HCT116 (cell line): ENCODE measurements around the gene CRIM1. TPM values are rescaled to one million over a fixed set of nuclear protein-coding genes. Genes with fewer than 3 reads are reported as not detected.
A peak's percentile ranks its signal among the peaks of the same experiment; 100 is the strongest.

Source experiments
- ATAC-seq: fragments of 200-7000 bp; cut with Tn5 transposase; 2 replicates; pipeline ENCODE4 v1.9.1; 2020; ENCODE audit warnings: mild to moderate bottlenecking, moderate library complexity
- BruUV-seq: library from RNA; stranded (reverse); fragments of 400-500 nt; replicated peaks from 2 replicates; lab custom pipeline; 2021; lab: Mats Ljungman, UMichigan
- CTCF ChIA-PET: fragments of 300-600 bp; sonication (Branson Sonifier 250); formaldehyde crosslinking; loops from one replicate; lab custom pipeline; 2021; ENCODE audit warnings: antibody characterized with exemption; lab: Charles Lee
- POLR2A ChIA-PET: fragments of 300-600, 350-600 bp; sonication (Branson Sonifier 250); formaldehyde crosslinking; loops from one replicate; lab custom pipeline; 2021; ENCODE audit warnings: antibody characterized with exemption; lab: Charles Lee
- RAD21 ChIA-PET, 2 experiments: fragments of 300-600 bp; sonication (Branson Sonifier 250); formaldehyde crosslinking; loops; one replicate each; lab custom pipeline; 2023; ENCODE audit warnings: low total read pairs in 2 of 2; ENCODE audit not compliant: uncharacterized antibody in 2 of 2, unreplicated experiment in 2 of 2, low non-redundant PET in 1 of 2; lab: Charles Lee
- DNase-seq: peaks from one replicate; pipeline ENCODE4 v3.0.0-alpha.2; 2010; ENCODE audit warnings: low read depth, low spot score
- H2AFZ ChIP-seq: fragments of 200-600 bp; shearing (Covaris generic), sonication (generic); 2 replicates; pipeline ENCODE4 v1.6.1; 2017; ENCODE audit warnings: low read depth, mixed run types, mixed read lengths, antibody characterized with exemption, low read length; ENCODE audit not compliant: poor library complexity, severe bottlenecking
- H3K27ac ChIP-seq: 2 replicates; pipeline ENCODE4 v1.5.1; 2012; ENCODE audit warnings: low read depth, low read length
- H3K27me3 ChIP-seq: fragments of 200-600 bp; sonication (generic); 2 replicates; pipeline ENCODE4 v1.6.1; 2016; ENCODE audit warnings: mixed run types, low read length, mixed read lengths; ENCODE audit not compliant: insufficient read depth
- H3K36me3 ChIP-seq, 2 experiments: fragments of 200-500 bp in 1 of 2; fragments of 200-600 bp in 1 of 2; sonication (Bioruptor generic) in 1 of 2; sonication (generic) in 1 of 2; 2 replicates each; pipeline versions ENCODE4 v1.5.1 to v1.6.1; 2014 to 2016; ENCODE audit warnings: low read length in 2 of 2, inconsistent platforms in 1 of 2, mixed read lengths in 1 of 2, mixed run types in 1 of 2; ENCODE audit not compliant: insufficient read depth in 2 of 2, control insufficient read depth in 1 of 2
- H3K4me1 ChIP-seq, 2 experiments: fragments of 200-600 bp in 1 of 2; sonication (generic) in 1 of 2; 2 replicates each; pipeline versions ENCODE4 v1.5.1 to v1.6.1; 2012 to 2017; ENCODE audit warnings: low read length in 2 of 2, inconsistent platforms in 1 of 2, mild to moderate bottlenecking in 1 of 2, mixed read lengths in 1 of 2, mixed run types in 1 of 2, moderate library complexity in 1 of 2; ENCODE audit not compliant: insufficient read depth in 2 of 2, control insufficient read depth in 1 of 2
- H3K4me2 ChIP-seq: fragments of 200-600 bp; sonication (generic); 2 replicates; pipeline ENCODE4 v1.6.1; 2017; ENCODE audit warnings: mixed run types, low read length, mixed read lengths
- H3K4me3 ChIP-seq, 2 experiments: fragments of 200-600 bp in 1 of 2; sonication (generic) in 1 of 2; replicated peaks in 1 of 2; 2 replicates each; pipeline ENCODE4 v1.5.1; 2011 to 2016; ENCODE audit warnings: low read length in 2 of 2, control low read depth in 1 of 2, low read depth in 1 of 2, mild to moderate bottlenecking in 1 of 2, mixed read lengths in 1 of 2, mixed run types in 1 of 2
- H3K79me2 ChIP-seq: fragments of 200-600 bp; sonication (generic); 2 replicates; pipeline ENCODE4 v1.6.1; 2017; ENCODE audit warnings: mild to moderate bottlenecking, mixed run types, low read length, moderate library complexity, mixed read lengths; ENCODE audit not compliant: insufficient read depth
- H3K9ac ChIP-seq: fragments of 200-600 bp; sonication (generic); 2 replicates; pipeline ENCODE4 v1.6.1; 2016; ENCODE audit warnings: low read length, mixed read lengths
- H3K9me2 ChIP-seq: fragments of 200-600 bp; sonication (generic), shearing (Covaris generic); 2 replicates; pipeline ENCODE4 v1.6.1; 2017; ENCODE audit warnings: mixed run types, mild to moderate bottlenecking, moderate library complexity; ENCODE audit not compliant: insufficient read depth
- H3K9me3 ChIP-seq, 2 experiments: fragments of 200-500 bp in 1 of 2; fragments of 200-600 bp in 1 of 2; sonication (Bioruptor generic) in 1 of 2; sonication (generic) in 1 of 2; 2 replicates each; pipeline ENCODE4 v1.6.1; 2014 to 2017; ENCODE audit warnings: low read length in 2 of 2, mixed read lengths in 2 of 2, inconsistent platforms in 1 of 2, low read depth in 1 of 2, mild to moderate bottlenecking in 1 of 2, mixed run types in 1 of 2, moderate library complexity in 1 of 2; ENCODE audit not compliant: control insufficient read depth in 1 of 2, insufficient read depth in 1 of 2
- H4K20me1 ChIP-seq: fragments of 200-600 bp; sonication (generic), shearing (Covaris generic); 2 replicates; pipeline ENCODE4 v1.6.1; 2017; ENCODE audit warnings: mixed run types, mild to moderate bottlenecking, moderate library complexity; ENCODE audit not compliant: insufficient read depth
- CEBPB ChIP-seq: IDR thresholded peaks from 2 replicates; pipeline ENCODE4 v1.6.1; 2012; ENCODE audit warnings: low read depth
- EGR1 ChIP-seq: IDR thresholded peaks from 2 replicates; pipeline ENCODE4 v1.6.1; 2012; ENCODE audit warnings: low read depth
- EZH2 ChIP-seq: fragments of 200-600 bp; sonication (generic); IDR thresholded peaks from 2 replicates; pipeline ENCODE4 v1.6.1; 2017; ENCODE audit warnings: antibody characterized with exemption, mixed run types
- FOSL1 ChIP-seq: IDR thresholded peaks from 2 replicates; pipeline ENCODE4 v1.6.1; 2012; ENCODE audit warnings: low read depth
- JUND ChIP-seq: IDR thresholded peaks from 2 replicates; pipeline ENCODE4 v1.6.1; 2012
- POLR2AphosphoS5 ChIP-seq: IDR thresholded peaks from 2 replicates; pipeline ENCODE4 v1.6.1; 2011; ENCODE audit warnings: mild to moderate bottlenecking, low read depth, low read length, moderate library complexity
- RAD21 ChIP-seq: IDR thresholded peaks from 2 replicates; pipeline ENCODE4 v1.6.1; 2012; ENCODE audit warnings: low read depth, mild to moderate bottlenecking
- SIN3A ChIP-seq: IDR thresholded peaks from 2 replicates; pipeline ENCODE4 v1.6.1; 2012; ENCODE audit warnings: low read depth
- SP1 ChIP-seq: IDR thresholded peaks from 2 replicates; pipeline ENCODE4 v1.6.1; 2012; ENCODE audit warnings: low read depth
- SRF ChIP-seq: IDR thresholded peaks from 2 replicates; pipeline ENCODE4 v1.6.1; 2012; ENCODE audit warnings: low read depth
- ZFX ChIP-seq: fragments of 450-650 bp; IDR thresholded peaks from 2 replicates; pipeline ENCODE4 v1.6.1; 2017
- ZNF274 ChIP-seq: fragments of 200-500 bp; sonication (Bioruptor generic); IDR thresholded peaks from 2 replicates; pipeline ENCODE4 v1.6.1; 2014; ENCODE audit warnings: mild to moderate bottlenecking, low read depth, low read length, inconsistent platforms
- intact Hi-C: fragments of 100-400 bp; cut with micrococcal nuclease; formaldehyde crosslinking; loops from 2 replicates; pipeline ENCODE4 v1.10.0; 2022
- total RNA-seq: library from RNA; stranded (reverse); gene quantifications from one replicate; pipeline ENCODE4 v1.2.1, GENCODE V29; 2021; ENCODE audit not compliant: unreplicated experiment
- TF ChIP-seq, protein P1 (sequence below): IDR thresholded peaks from 2 replicates; pipeline ENCODE4 v1.6.1; 2012
- TF ChIP-seq, protein P2 (sequence below): IDR thresholded peaks from 2 replicates; pipeline ENCODE4 v1.6.1; 2011; ENCODE audit warnings: mild to moderate bottlenecking, low read length, moderate library complexity; ENCODE audit not compliant: insufficient replicate concordance; ENCODE audit errors: extremely low read depth
- TF ChIP-seq, protein P3 (sequence below), 3 experiments: fragments of 200-600 bp in 1 of 3; sonication (generic) in 1 of 3; IDR thresholded peaks in 2 of 3; conservative IDR thresholded peaks in 1 of 3; 2 replicates each; pipeline ENCODE4 v1.5.1; 2012 to 2017; ENCODE audit warnings: low read depth in 2 of 3, low read length in 2 of 3, antibody characterized with exemption in 1 of 3, borderline replicate concordance in 1 of 3, control low read depth in 1 of 3, mild to moderate bottlenecking in 1 of 3, mixed read lengths in 1 of 3, mixed run types in 1 of 3, moderate library complexity in 1 of 3; ENCODE audit not compliant: insufficient read depth in 1 of 3

The CRIM1 gene
- total RNA-seq, 1 experiment from 2014 or later, result 27.2 TPM

DNA sequence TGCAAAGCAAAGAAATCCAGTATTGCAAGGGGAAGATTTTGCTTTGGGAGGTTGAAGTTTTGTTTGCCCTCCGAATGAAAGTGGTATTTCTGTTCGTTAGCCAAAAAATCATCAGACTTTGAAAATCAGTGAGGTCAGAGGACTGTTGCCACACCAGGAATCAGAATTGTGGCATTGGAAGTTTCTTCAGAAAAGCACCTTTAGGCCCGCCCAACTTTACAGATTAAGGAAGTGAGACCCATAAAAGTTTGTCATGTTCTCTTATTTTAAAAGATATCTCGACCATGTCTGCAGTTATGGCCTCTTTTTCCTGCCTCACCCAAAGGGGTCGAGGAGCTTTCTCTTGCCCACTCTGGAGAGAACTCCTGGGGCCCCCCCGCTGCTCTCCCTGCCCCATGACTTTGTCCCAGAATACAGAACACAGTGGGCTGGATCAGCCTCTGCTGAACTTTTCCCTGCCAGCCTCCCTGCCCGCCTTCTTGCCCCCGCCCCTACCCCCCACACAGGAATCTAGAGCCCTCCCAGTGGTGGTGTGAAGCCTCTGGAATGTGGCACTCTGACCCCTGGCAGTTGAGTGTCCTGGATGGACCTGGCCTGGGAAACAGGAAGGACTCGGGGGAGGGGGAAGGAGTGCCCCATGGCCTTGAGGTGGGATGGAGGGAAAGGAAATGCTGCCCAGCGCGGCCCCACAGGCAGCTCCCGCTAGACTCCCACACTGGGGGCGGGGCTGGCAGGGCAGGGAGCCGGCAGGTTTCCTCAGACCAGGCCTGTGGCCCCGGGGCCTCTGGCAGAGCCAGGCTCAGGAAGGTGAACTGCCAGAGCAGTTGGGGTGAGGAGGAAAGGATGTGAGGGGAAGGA, 25.3 kb downstream of the CRIM1 start:
- Histone ChIP-seq H3K36me3 (no peaks in the 10 kb centered on the region), H3K9ac (peak overlapping the region; percentile 12; the same call in 1 of the 2 replicates), H3K27ac (no peak overlapping the region), H3K9me2 (no peaks in the 10 kb centered on the region), H4K20me1 (no peaks in the 10 kb centered on the region), H3K4me3 (no peak overlapping the region), H3K4me1 (peaks cover 30 to 43% of the 10 kb centered on the region in 2 experiments), H3K4me2 (peak overlapping the region; percentile 55), H2AFZ (no peak overlapping the region), H3K27me3 (no peaks in the 10 kb centered on the region), H3K79me2 (peaks cover 42% of the 10 kb centered on the region), H3K9me3 (no peaks in the 10 kb centered on the region)
- ChIA-PET POLR2A (interaction anchor here (0.7 kb wide), 1 partner anchor 637 kb away, joined by 7 read pairs; no protein-coding TSS in a partner anchor), RAD21 (no interaction called here), CTCF (no interaction called here)
- no peak for TF ChIP-seq CEBPB
- TF ChIP-seq FOSL1, result no peak
- no peak for TF ChIP-seq ZFX
- TF ChIP-seq SIN3A, result no peak
- intact Hi-C loops, result no loop called here
- no TSS peak for BruUV-seq
- no peak for DNase-seq
- ATAC-seq, result peak; percentile 61

DNA sequence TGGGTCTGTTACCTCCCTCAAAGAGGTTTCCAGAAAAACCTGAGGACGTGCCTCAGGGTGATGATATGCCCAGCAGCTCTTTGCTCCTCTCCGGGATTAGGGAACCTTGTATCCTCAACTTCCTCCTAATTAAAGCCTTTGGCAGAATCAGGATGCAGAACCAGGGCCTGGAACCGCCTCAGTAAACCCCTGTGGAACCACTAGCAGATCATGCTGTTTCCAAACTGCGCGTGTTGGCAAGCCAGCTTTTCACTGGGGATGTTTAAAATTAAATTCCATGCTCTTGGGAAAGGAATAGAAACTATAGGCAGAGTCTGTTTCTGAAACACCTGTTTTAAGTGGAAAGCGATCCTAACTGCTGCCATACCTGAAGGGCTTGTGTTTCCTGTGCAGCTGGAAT, 26.4 kb downstream of the CRIM1 start:
- no peaks in the 10 kb centered on the region for H3K36me3 ChIP-seq
- CTCF ChIA-PET, result no interaction called here
- TF ChIP-seq FOSL1 (no peak), ZNF274 (no peak), RAD21 (no peak), CEBPB (no peak), SP1 (no peak), SRF (no peak), EZH2 (no peak), POLR2AphosphoS5 (no peak), EGR1 (no peak), SIN3A (no peak), JUND (no peak)
- TF ChIP-seq, protein P1, sequence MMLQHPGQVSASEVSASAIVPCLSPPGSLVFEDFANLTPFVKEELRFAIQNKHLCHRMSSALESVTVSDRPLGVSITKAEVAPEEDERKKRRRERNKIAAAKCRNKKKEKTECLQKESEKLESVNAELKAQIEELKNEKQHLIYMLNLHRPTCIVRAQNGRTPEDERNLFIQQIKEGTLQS, result no peak
- TF ChIP-seq, protein P2, sequence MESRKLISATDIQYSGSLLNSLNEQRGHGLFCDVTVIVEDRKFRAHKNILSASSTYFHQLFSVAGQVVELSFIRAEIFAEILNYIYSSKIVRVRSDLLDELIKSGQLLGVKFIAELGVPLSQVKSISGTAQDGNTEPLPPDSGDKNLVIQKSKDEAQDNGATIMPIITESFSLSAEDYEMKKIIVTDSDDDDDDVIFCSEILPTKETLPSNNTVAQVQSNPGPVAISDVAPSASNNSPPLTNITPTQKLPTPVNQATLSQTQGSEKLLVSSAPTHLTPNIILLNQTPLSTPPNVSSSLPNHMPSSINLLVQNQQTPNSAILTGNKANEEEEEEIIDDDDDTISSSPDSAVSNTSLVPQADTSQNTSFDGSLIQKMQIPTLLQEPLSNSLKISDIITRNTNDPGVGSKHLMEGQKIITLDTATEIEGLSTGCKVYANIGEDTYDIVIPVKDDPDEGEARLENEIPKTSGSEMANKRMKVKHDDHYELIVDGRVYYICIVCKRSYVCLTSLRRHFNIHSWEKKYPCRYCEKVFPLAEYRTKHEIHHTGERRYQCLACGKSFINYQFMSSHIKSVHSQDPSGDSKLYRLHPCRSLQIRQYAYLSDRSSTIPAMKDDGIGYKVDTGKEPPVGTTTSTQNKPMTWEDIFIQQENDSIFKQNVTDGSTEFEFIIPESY, result no peak
- TF ChIP-seq, protein P3, sequence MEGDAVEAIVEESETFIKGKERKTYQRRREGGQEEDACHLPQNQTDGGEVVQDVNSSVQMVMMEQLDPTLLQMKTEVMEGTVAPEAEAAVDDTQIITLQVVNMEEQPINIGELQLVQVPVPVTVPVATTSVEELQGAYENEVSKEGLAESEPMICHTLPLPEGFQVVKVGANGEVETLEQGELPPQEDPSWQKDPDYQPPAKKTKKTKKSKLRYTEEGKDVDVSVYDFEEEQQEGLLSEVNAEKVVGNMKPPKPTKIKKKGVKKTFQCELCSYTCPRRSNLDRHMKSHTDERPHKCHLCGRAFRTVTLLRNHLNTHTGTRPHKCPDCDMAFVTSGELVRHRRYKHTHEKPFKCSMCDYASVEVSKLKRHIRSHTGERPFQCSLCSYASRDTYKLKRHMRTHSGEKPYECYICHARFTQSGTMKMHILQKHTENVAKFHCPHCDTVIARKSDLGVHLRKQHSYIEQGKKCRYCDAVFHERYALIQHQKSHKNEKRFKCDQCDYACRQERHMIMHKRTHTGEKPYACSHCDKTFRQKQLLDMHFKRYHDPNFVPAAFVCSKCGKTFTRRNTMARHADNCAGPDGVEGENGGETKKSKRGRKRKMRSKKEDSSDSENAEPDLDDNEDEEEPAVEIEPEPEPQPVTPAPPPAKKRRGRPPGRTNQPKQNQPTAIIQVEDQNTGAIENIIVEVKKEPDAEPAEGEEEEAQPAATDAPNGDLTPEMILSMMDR (IDR thresholded peaks at IDR 0.05 in 2 of 3, conservative IDR thresholded peaks at IDR 0.05 in 1 of 3; ENCODE audit: borderline replicate concordance in 1 of 3, insufficient read depth in 1 of 3, low read depth in 2 of 3, low read length in 2 of 3), result no peak

More for the DNA sequence above, 26.4 kb downstream of the CRIM1 start:
- ChIA-PET POLR2A (no interaction called here), RAD21 (no interaction called here)
- no peaks in the 10 kb centered on the region for H4K20me1 ChIP-seq
- ATAC-seq, result no peak
- no peak overlapping the region for H3K27ac ChIP-seq
- H3K9ac ChIP-seq, result no peak overlapping the region
- intact Hi-C loops, result no loop called here
- BruUV-seq, result no TSS peak
- H3K4me3 ChIP-seq, result no peak overlapping the region
- no peak for DNase-seq
- H3K9me3 ChIP-seq, result no peaks in the 10 kb centered on the region
- H3K4me1 ChIP-seq, result peaks cover 19 to 32% of the 10 kb centered on the region in 2 experiments
- H3K4me2 ChIP-seq, result no peak overlapping the region
- H3K79me2 ChIP-seq, result peaks cover 36% of the 10 kb centered on the region
- H2AFZ ChIP-seq, result no peak overlapping the region
- H3K9me2 ChIP-seq, result no peaks in the 10 kb centered on the region
- no peaks in the 10 kb centered on the region for H3K27me3 ChIP-seq
